ENCODE results near the gene PARP12.

- TF ChIP-seq CTCF (IDR thresholded peaks at IDR 0.05 in 8 of 11, conservative IDR thresholded peaks at IDR 0.05 in 3 of 11) (no peak), POLR2A (IDR thresholded peaks at IDR 0.05) (no peak), POLR2AphosphoS5 (IDR thresholded peaks at IDR 0.05) (peak in 1 of 3 donors; percentile 53)
Observed at GRCh38 chr7:140017543-140017942, 45.2 kb downstream of the PARP12 start.
